Gastrocnemius medialis (tissue), 4 donors: ENCODE data around the gene PABPN1.

ENCODE experiments used
- CTCF ChIP-seq, 5 experiments: fragments of 450-650 bp in 3 of 5; fragments of 200-600 bp in 2 of 5; sonication (generic) in 2 of 5; IDR thresholded peaks in 4 of 5; conservative IDR thresholded peaks in 1 of 5; 1 replicate in 4 of 5; 2 replicates in 1 of 5; pipeline ENCODE4 v1.5.1; 2016 to 2019; ENCODE audit warnings: antibody characterized with exemption in 5 of 5, mild to moderate bottlenecking in 3 of 5, moderate library complexity in 3 of 5
- POLR2A ChIP-seq, 2 donors: fragments of 450-650 bp; IDR thresholded peaks; one replicate each; pipeline ENCODE4 v1.6.1; 2017; ENCODE audit warnings: antibody characterized with exemption in 2 of 2, mild to moderate bottlenecking in 2 of 2, moderate library complexity in 2 of 2

- TF ChIP-seq CTCF (IDR thresholded peaks at IDR 0.05 in 4 of 5, conservative IDR thresholded peaks at IDR 0.05 in 1 of 5): no peak
- TF ChIP-seq POLR2A (IDR thresholded peaks at IDR 0.05): no peak
Measured at GRCh38 chr14:23321572-23322547, 603 bp downstream of the PABPN1 start.
